T-helper 1 cell (primary cell): Measurements from ENCODE around the gene SLC25A21.
"Not testable (repeated sequence)": the region's sequence is repeated elsewhere in the genome, so short reads cannot be mapped to it uniquely, and the experiment has no call there.

Experiments used
- DNase-seq, 5 donors: peaks; one replicate each; pipeline ENCODE4 v3.0.0-alpha.2; 2012 to 2020

Gene SLC25A21

GRCh38 chr14:36935976-36936678 is 236.3 kb downstream of the SLC25A21 start:
- no peak for DNase-seq

- DNase-seq = no peak
Observed at GRCh38 chr14:36934304-36934703, 238.1 kb downstream of the SLC25A21 start.

- no peak for DNase-seq
Observed at GRCh38 chr14:36931791-36932190, 240.6 kb downstream of the SLC25A21 start.

GRCh38 chr14:36928432-36928831 is 244.0 kb downstream of the SLC25A21 start:
- no peak for DNase-seq

- no peak for DNase-seq
Observed at GRCh38 chr14:36925094-36925493, 247.3 kb downstream of the SLC25A21 start.

- no peak for DNase-seq
Observed at GRCh38 chr14:36916668-36917067, 255.7 kb downstream of the SLC25A21 start.

- no peak for DNase-seq
Observed at GRCh38 chr14:36915081-36915480, 257.3 kb downstream of the SLC25A21 start.

GRCh38 chr14:36910578-36910977 is 261.8 kb downstream of the SLC25A21 start:
- DNase-seq = no peak

- no peak for DNase-seq
Observed at GRCh38 chr14:36905272-36905888, 267.0 kb downstream of the SLC25A21 start.

GRCh38 chr14:36901861-36902260 is 270.5 kb downstream of the SLC25A21 start:
- DNase-seq = no peak

GRCh38 chr14:36900846-36901245 is 271.6 kb downstream of the SLC25A21 start:
- DNase-seq = no peak

GRCh38 chr14:36896300-36896699 is 276.1 kb downstream of the SLC25A21 start:
- not testable (repeated sequence) for DNase-seq

- no peak for DNase-seq
Observed at GRCh38 chr14:36884049-36884448, 288.4 kb downstream of the SLC25A21 start.

GRCh38 chr14:36880276-36880675 is 292.1 kb downstream of the SLC25A21 start:
- DNase-seq = no peak

GRCh38 chr14:36879558-36879957 is 292.8 kb downstream of the SLC25A21 start:
- DNase-seq = no peak

- no peak for DNase-seq
Observed at GRCh38 chr14:36874396-36875138, 297.8 kb downstream of the SLC25A21 start.

GRCh38 chr14:36870776-36871175 is 301.6 kb downstream of the SLC25A21 start:
- DNase-seq = no peak

- no peak for DNase-seq
Observed at GRCh38 chr14:36869125-36869524, 303.3 kb downstream of the SLC25A21 start.

- no peak for DNase-seq
Observed at GRCh38 chr14:36866867-36867266, 305.5 kb downstream of the SLC25A21 start.

GRCh38 chr14:36863271-36863670 is 309.1 kb downstream of the SLC25A21 start:
- no peak for DNase-seq

- DNase-seq = not testable (repeated sequence)
Observed at GRCh38 chr14:36862237-36862636, 310.2 kb downstream of the SLC25A21 start.

- DNase-seq = no peak
Observed at GRCh38 chr14:36860831-36861230, 311.6 kb downstream of the SLC25A21 start.

GRCh38 chr14:36859119-36859518 is 313.3 kb downstream of the SLC25A21 start:
- DNase-seq = no peak
